Activated CD8-positive, alpha-beta T cell treated with anti-CD3 and anti-CD28 coated beads for 36 hours (primary cell): ENCODE measurements around the gene CD8B. TPM values are rescaled to one million over a fixed set of nuclear protein-coding genes. Genes with fewer than 3 reads are reported as not detected.

Experiments used
- ATAC-seq: fragments of 200-7000 bp; cut with Tn5 transposase; one replicate; pipeline ENCODE4 v1.10.0; 2021; ENCODE audit warnings: mild to moderate bottlenecking, moderate library complexity
- CTCF ChIA-PET: fragments of 350-600 bp; sonication (Branson Sonifier 250); formaldehyde crosslinking; loops from one replicate; lab custom pipeline; 2021; ENCODE audit warnings: antibody characterized with exemption; lab: Charles Lee
- POLR2A ChIA-PET: fragments of 350-600 bp; sonication (Branson Sonifier 250); formaldehyde crosslinking; loops from one replicate; lab custom pipeline; 2021; ENCODE audit warnings: antibody characterized with exemption; lab: Charles Lee
- DNase-seq: peaks from one replicate; pipeline ENCODE4 v3.0.0-alpha.2; 2020
- H3K27ac Mint-ChIP-seq: one replicate; pipeline ENCODE4 v1.8.0; 2021; ENCODE audit warnings: mild to moderate bottlenecking, mixed read lengths
- H3K27me3 Mint-ChIP-seq: one replicate; pipeline ENCODE4 v1.8.0; 2021; ENCODE audit warnings: mixed read lengths
- H3K36me3 Mint-ChIP-seq: one replicate; pipeline ENCODE4 v1.8.0; 2021; ENCODE audit warnings: low read depth, mixed read lengths
- H3K4me1 Mint-ChIP-seq: one replicate; pipeline ENCODE4 v1.8.0; 2021; ENCODE audit warnings: low read depth, mixed read lengths
- H3K4me3 Mint-ChIP-seq: one replicate; pipeline ENCODE4 v1.8.0; 2021; ENCODE audit warnings: mild to moderate bottlenecking, moderate library complexity, mixed read lengths
- H3K9me3 Mint-ChIP-seq: one replicate; pipeline ENCODE4 v1.8.0; 2021; ENCODE audit warnings: mixed read lengths
- intact Hi-C: fragments of 100-400 bp; cut with micrococcal nuclease; formaldehyde crosslinking; loops from one replicate; pipeline ENCODE4 v1.10.0; 2022
- total RNA-seq, 2 experiments: library from RNA; stranded (reverse); gene quantifications; one replicate each; pipeline ENCODE4 v1.2.3, GENCODE V29; 2021
- TF ChIP-seq, protein P1 (sequence below): fragments of 200-600 bp; IDR thresholded peaks from one replicate; pipeline ENCODE4 v1.8.0; 2022; ENCODE audit warnings: antibody characterized with exemption, mild to moderate bottlenecking

Gene CD8B
- total RNA-seq, 2 experiments from 2014 or later: 319 to 321 TPM

GRCh38 chr2:86821842-86822241 lies 39.8 kb downstream of the CD8B start:
- Mint-ChIP-seq H3K9me3 (peaks cover 5% of the 10 kb centered on the region), H3K27me3 (no peaks in the 10 kb centered on the region), H3K27ac (peak overlapping the region; percentile 97), H3K4me1 (peaks cover 78% of the 10 kb centered on the region), H3K4me3 (peak overlapping the region; percentile 72), H3K36me3 (peaks cover 42% of the 10 kb centered on the region)
- ATAC-seq (no peak), DNase-seq (no peak)
- intact Hi-C loops: no loop called here
- ChIA-PET POLR2A (interaction anchor here (1.1 to 12.6 kb wide), 9 partner anchors 8 to 36 kb away, joined by 3 to 129 read pairs (median 11); partner anchors contain the start of gene CD8A), CTCF (interaction anchor here (1.2 to 3.9 kb wide), 3 partner anchors 10 to 13 kb away, joined by 4 to 18 read pairs (median 7); no protein-coding TSS in a partner anchor)
- TF ChIP-seq, protein P1, sequence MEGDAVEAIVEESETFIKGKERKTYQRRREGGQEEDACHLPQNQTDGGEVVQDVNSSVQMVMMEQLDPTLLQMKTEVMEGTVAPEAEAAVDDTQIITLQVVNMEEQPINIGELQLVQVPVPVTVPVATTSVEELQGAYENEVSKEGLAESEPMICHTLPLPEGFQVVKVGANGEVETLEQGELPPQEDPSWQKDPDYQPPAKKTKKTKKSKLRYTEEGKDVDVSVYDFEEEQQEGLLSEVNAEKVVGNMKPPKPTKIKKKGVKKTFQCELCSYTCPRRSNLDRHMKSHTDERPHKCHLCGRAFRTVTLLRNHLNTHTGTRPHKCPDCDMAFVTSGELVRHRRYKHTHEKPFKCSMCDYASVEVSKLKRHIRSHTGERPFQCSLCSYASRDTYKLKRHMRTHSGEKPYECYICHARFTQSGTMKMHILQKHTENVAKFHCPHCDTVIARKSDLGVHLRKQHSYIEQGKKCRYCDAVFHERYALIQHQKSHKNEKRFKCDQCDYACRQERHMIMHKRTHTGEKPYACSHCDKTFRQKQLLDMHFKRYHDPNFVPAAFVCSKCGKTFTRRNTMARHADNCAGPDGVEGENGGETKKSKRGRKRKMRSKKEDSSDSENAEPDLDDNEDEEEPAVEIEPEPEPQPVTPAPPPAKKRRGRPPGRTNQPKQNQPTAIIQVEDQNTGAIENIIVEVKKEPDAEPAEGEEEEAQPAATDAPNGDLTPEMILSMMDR: no peak

- Mint-ChIP-seq H3K27ac (peak overlapping the region; percentile 97), H3K36me3 (peaks cover 46% of the 10 kb centered on the region), H3K4me1 (peaks cover 84% of the 10 kb centered on the region), H3K4me3 (peak overlapping the region; percentile 72), H3K9me3 (peaks cover 5% of the 10 kb centered on the region), H3K27me3 (no peaks in the 10 kb centered on the region)
- ChIA-PET CTCF (interaction anchor here (1.2 to 3.9 kb wide), 3 partner anchors 9 to 13 kb away, joined by 4 to 18 read pairs (median 7); no protein-coding TSS in a partner anchor), POLR2A (interaction anchor here (1.1 to 12.6 kb wide), 10 partner anchors 8 to 39 kb away, joined by 3 to 129 read pairs (median 10); partner anchors contain the start of gene CD8A)
- TF ChIP-seq, protein P1: no peak
- ATAC-seq: peak; percentile 11
- peak; percentile 64 for DNase-seq
- intact Hi-C loops: no loop called here
Measured at GRCh38 chr2:86821306-86821705, 40.4 kb downstream of the CD8B start.

- peaks cover 52% of the 10 kb centered on the region for H3K36me3 Mint-ChIP-seq
- H3K4me1 Mint-ChIP-seq: peaks cover 85% of the 10 kb centered on the region
- TF ChIP-seq, protein P1: no peak
- H3K27ac Mint-ChIP-seq: peak overlapping the region; percentile 97
- H3K9me3 Mint-ChIP-seq: peaks cover 5% of the 10 kb centered on the region
- ChIA-PET POLR2A (interaction anchor here (0.7 to 12.6 kb wide), 6 partner anchors 11 to 73 kb away, joined by 3 to 129 read pairs (median 4); partner anchors contain the start of gene CD8A), CTCF (interaction anchor here (1.0 to 2.4 kb wide), 4 partner anchors 10 to 39 kb away, joined by 3 to 8 read pairs (median 3); no protein-coding TSS in a partner anchor)
- H3K4me3 Mint-ChIP-seq: peak overlapping the region; percentile 23
- DNase-seq (no peak), ATAC-seq (no peak)
- H3K27me3 Mint-ChIP-seq: no peaks in the 10 kb centered on the region
- intact Hi-C loops: no loop called here
Measured at GRCh38 chr2:86818957-86819356, 42.7 kb downstream of the CD8B start.

DNA sequence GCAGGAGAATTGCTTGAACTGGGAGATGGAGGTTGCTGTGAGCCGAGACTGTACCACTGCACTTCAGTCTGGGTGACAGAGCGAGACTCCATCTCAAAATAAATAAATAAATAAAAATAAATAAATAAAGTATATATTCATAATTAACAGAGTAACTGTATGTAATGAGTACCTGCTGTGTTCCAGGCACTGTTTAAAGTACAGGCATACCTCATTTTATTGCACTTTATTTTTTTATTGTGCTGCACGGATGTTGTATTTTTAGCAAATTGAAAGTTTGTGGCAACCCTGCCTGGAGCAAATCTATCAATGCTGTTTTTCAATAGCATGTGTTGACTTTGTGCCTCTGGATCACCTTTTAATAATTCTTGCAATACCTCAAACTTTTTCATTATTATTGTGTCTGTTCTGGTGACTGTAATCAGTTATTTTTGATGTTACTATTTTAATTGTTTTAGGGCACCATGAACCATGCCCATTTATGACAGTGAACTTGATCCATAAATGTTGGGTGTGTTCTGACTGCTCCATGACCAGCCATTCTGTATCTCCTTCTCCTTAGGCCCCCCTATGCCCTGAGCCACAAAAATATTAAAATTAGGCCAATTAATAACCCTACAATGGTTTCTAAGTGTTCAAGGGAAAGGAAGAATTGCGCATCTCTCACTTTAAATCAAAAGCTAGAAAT lies 43.4 kb downstream of the CD8B start:
- POLR2A ChIA-PET: interaction anchor here (0.7 to 12.6 kb wide), 6 partner anchors 11 to 73 kb away, joined by 3 to 129 read pairs (median 4); partner anchors contain the start of gene CD8A
- no peaks in the 10 kb centered on the region for H3K27me3 Mint-ChIP-seq
- peak overlapping the region; percentile 23 for H3K4me3 Mint-ChIP-seq
- intact Hi-C loops: no loop called here
- peaks cover 86% of the 10 kb centered on the region for H3K4me1 Mint-ChIP-seq
- H3K9me3 Mint-ChIP-seq: peaks cover 5% of the 10 kb centered on the region
- CTCF ChIA-PET: interaction anchor here (1.0 to 2.4 kb wide), 4 partner anchors 9 to 39 kb away, joined by 3 to 8 read pairs (median 3); no protein-coding TSS in a partner anchor
- TF ChIP-seq, protein P1: no peak
- peak overlapping the region; percentile 97 for H3K27ac Mint-ChIP-seq
- ATAC-seq (no peak), DNase-seq (no peak)
- peaks cover 59% of the 10 kb centered on the region for H3K36me3 Mint-ChIP-seq
